H1 (cell line): ENCODE data around the gene RIGI. TPM values are rescaled to one million over a fixed set of nuclear protein-coding genes. Genes with fewer than 3 reads are reported as not detected.

Experiments
- ASH2L ChIP-seq: fragments of 200-600, 300-600 bp; sonication (generic); IDR thresholded peaks from one replicate; pipeline ENCODE4 v1.7.1; 2017; ENCODE audit warnings: low read length
- BCL11A ChIP-seq, 2 experiments: IDR thresholded peaks; one replicate each; pipeline ENCODE4 v1.6.1; 2011; ENCODE audit warnings: low read depth in 2 of 2, low read length in 2 of 2, mild to moderate bottlenecking in 2 of 2
- polyA plus RNA-seq, 7 experiments: library from polyadenylated mRNA; depleted of rRNA in 3 of 7; stranded (reverse) in 5 of 7; unstranded in 2 of 7; fragments of >200 nt in 5 of 7; fragments of 200-250 nt in 2 of 7; gene quantifications; 1 replicate in 5 of 7; 2 replicates in 1 of 7; 4 replicates in 1 of 7; pipeline versions ENCODE4 v1.2.1 to v1.2.3, GENCODE V29; 2011 to 2013; ENCODE audit warnings: missing spikeins in 2 of 7, mixed read lengths in 2 of 7
- total RNA-seq: library from RNA; stranded (reverse); fragmentation: NEBNext Ultra II Directional; extraction: Animal tissue kit (Norgen Biotek cat#: 25700); gene quantifications from 2 replicates; pipeline ENCODE4 v1.2.1, GENCODE V29; 2021
- TF ChIP-seq, protein P1 (sequence below): IDR thresholded peaks from 2 replicates; pipeline ENCODE4 v1.6.1; 2012; ENCODE audit warnings: low read length, inconsistent platforms
- TF ChIP-seq, protein P2 (sequence below), 3 experiments: IDR thresholded peaks; 1 replicate in 2 of 3; 2 replicates in 1 of 3; pipeline versions ENCODE4 v1.5.1 to v1.6.1; 2011; ENCODE audit warnings: low read length in 3 of 3, mild to moderate bottlenecking in 3 of 3, inconsistent platforms in 2 of 3, low read depth in 1 of 3, moderate library complexity in 1 of 3; ENCODE audit not compliant: insufficient read depth in 1 of 3; ENCODE audit errors: control extremely low read depth in 1 of 3

RIGI gene
- total and polyA plus RNA-seq, 2 of the 8 experiments (the other 6 are each of a cell fraction or from before 2014, with no cell fraction given) = 3.1 to 6.7 TPM

DNA sequence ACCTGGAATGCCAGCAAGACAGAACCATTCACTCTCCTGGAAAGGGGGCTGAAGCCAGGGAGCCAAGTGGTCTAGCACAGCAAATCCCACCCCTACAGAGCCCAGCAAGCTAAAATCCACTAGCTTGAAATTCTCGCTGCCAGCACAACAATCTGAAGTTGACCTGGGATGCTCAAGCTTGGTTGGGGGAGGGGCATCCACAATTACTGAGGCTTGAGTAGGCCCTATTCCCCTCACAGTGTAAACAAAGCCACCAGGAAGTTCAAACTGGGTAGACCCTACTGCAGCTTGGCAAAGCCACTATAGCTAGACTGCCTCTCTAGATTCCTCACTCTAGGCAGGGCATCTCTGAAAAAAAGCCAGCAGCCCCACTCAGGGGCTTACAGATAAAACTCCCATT, 17.3 kb downstream of the RIGI start (continued):
- TF ChIP-seq, protein P1, sequence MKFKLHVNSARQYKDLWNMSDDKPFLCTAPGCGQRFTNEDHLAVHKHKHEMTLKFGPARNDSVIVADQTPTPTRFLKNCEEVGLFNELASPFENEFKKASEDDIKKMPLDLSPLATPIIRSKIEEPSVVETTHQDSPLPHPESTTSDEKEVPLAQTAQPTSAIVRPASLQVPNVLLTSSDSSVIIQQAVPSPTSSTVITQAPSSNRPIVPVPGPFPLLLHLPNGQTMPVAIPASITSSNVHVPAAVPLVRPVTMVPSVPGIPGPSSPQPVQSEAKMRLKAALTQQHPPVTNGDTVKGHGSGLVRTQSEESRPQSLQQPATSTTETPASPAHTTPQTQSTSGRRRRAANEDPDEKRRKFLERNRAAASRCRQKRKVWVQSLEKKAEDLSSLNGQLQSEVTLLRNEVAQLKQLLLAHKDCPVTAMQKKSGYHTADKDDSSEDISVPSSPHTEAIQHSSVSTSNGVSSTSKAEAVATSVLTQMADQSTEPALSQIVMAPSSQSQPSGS = no peak
- TF ChIP-seq ASH2L = no peak
- no peak for TF ChIP-seq BCL11A (IDR thresholded peaks at IDR 0.05; ENCODE audit: low read depth in 2 of 2, low read length in 2 of 2)
- TF ChIP-seq, protein P2, sequence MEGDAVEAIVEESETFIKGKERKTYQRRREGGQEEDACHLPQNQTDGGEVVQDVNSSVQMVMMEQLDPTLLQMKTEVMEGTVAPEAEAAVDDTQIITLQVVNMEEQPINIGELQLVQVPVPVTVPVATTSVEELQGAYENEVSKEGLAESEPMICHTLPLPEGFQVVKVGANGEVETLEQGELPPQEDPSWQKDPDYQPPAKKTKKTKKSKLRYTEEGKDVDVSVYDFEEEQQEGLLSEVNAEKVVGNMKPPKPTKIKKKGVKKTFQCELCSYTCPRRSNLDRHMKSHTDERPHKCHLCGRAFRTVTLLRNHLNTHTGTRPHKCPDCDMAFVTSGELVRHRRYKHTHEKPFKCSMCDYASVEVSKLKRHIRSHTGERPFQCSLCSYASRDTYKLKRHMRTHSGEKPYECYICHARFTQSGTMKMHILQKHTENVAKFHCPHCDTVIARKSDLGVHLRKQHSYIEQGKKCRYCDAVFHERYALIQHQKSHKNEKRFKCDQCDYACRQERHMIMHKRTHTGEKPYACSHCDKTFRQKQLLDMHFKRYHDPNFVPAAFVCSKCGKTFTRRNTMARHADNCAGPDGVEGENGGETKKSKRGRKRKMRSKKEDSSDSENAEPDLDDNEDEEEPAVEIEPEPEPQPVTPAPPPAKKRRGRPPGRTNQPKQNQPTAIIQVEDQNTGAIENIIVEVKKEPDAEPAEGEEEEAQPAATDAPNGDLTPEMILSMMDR (IDR thresholded peaks at IDR 0.05; ENCODE audit: control extremely low read depth in 1 of 3, insufficient read depth in 1 of 3, low read depth in 1 of 3, low read length in 3 of 3) = no peak
